GM19452 (cell line): ENCODE measurements around the gene SORBS2.

Experiments used
- ATAC-seq: cut with Tn5 transposase; IDR thresholded peaks from one replicate; pipeline ENCODE4 v1.9.1; 2021; ENCODE audit not compliant: unreplicated experiment

Gene SORBS2

DNA sequence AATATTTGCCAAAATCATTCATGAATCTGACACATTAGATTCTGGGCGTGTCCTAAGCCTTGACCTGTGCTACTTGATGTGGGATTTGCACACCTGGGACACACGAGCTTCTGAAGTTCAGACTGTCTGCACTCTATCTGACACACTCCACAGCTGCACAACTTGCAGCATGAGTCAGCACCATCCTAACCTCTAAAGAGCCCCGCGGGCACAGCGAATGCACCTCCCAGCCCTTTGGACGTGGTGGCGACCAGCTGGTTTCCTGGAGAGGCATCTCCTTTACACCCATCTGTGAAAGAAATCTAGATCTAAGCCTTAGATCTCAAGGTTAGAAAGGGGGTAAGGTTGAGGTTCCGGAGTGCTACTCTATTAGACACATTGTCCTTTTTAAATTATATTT lies 69.2 kb downstream of the SORBS2 start:
- peak; percentile 51 for ATAC-seq

DNA sequence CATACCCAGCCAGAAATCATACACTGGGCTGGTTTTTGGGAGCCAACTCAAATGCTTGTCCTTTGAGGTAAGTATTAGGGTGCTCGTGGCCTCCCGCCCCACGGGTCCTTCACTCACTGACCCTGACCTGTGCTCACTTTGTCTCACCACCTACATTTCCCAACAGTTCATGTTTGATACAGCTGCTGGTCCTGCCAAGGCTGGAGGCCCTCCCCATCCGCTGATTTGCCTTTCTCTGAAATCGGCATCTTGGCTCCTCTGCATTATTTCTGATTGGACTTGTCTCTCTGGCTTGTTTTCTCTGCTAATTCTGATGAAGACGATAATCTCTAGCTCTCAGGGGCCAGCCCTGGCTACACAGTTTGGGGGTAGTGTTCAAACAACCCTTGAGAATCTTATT lies 70.2 kb downstream of the SORBS2 start:
- no peak for ATAC-seq

DNA sequence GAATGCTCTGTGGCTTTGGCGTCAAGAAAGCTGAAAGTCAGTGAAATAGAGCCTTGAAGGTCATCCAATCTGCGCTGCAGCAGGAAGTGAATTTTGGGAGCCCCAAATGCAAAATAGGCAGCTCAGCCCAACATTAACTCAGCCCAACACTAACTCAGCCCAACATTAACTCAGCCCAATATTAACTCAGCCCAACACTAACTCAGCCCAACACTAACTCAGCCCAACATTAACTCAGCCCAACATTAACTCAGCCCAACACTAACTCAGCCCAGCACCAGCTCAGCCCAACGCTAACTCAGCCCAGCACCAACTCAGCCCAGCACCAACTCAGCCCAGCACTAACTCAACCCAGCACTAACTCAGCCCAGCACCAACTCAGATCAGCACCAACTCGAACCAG lies 71.5 kb downstream of the SORBS2 start:
- no peak for ATAC-seq

DNA sequence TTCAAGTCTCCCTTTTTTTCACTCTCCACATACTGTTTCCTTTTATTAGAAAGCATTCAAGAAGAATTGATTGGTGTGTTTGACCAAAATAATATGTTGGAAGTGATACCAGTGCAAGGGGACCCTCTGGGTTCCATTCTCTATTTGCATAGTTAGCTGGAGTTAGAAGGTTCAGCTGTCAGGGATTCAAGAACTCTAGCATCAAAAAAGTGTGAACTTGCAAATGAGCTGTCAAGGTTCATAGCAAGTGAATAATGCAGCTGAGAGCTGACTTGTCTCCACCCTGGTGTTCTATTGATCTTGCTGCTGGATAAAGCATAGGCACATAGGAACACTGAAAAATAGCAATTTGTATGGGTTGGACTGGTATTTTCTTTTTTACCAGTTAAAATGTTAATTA lies 73.2 kb downstream of the SORBS2 start:
- ATAC-seq, result peak; percentile 34

DNA sequence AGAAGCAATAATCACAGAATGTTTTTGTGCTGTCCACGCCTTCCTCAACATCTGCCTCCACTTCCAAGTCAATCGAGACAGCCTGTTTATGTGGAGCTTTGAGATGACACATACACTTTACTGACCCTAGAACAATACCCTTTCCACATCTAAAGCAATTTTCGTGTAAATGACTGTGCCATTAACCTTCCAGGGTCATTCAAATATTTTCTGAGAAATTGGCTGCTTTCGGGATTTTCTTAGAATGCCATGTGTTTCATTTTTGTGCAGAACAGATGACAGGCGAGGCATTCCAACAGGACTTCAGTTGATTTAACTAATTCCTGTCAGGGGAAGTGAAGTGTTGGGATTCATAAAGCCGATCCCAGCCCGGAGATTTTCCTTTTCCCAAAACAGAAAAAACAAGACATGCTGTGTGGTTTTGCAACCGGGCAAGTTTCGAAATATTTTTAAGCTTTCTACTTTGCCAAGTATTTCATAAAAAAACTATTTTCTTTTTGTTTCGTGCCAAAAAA lies 73.9 kb downstream of the SORBS2 start:
- ATAC-seq, result no peak

DNA sequence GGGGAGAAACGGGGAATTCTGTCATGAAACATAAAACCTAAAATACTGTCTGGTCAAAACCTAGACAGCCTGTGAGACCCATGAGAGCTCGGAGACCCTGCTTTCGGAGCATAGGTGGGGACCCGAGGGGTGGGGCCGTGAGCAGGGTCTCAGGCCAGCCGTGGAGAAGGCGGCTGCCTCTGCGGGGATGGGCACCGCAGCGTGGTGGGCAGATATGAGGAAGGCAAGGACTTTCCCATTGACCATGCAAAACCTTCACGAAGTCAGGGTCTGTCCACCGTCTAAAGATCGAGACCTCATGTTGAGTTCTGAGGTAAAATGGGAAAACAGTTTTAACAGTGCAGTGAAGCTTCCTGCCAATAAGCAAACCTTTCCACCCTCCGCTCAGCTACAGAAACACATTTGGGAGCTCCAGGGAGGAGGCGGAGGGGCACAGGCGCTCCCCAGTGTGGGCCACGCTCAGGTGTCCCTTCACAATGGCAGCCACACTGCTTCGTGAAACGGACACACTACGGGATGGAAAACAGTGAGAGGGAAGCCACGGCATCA lies 74.4 kb downstream of the SORBS2 start:
- ATAC-seq, result no peak

DNA sequence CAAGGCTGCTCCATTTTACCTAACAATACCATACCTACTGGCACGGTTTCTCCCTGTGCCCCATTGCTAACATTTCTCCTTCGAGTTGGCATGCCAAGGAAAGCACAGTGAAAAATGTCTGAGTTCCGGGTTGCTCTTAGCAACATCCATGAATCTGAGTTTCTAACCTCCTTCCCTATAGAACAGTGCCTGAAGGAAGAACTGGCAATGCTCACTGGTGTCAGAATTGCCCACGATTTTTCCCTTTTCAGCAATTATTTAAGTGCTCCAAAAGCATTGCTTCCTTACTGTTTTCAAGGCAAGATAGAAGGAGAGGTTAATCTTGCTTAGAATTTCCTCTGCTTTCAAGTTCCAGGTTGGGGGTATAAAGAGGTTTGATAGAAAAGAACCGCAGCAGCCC lies 75.1 kb downstream of the SORBS2 start:
- no peak for ATAC-seq

DNA sequence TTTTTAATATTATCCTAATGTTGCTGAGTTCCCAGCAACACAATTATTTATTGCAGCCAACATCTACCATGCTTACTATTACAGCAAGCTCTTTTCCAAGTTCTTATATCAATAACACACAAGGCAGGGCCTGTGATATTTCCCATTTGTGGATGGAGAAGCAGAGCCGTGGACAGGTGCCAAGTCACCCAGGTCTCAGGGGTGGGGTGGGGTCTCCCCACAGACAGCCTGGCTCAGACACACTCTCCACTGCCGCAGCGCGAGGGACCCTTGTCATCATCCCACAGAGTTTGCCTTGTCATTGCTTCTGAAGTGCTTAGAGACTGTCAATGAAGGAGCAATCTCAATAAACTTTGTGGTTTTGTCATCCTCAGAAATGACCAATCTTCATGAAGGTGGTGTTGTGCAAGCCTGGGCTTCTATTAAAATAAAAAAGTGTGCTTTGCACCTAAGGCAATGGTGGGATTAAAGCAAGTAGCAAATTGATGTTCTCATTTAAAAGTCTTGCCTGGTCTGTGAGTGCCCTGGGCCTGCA lies 76.1 kb downstream of the SORBS2 start:
- no peak for ATAC-seq

DNA sequence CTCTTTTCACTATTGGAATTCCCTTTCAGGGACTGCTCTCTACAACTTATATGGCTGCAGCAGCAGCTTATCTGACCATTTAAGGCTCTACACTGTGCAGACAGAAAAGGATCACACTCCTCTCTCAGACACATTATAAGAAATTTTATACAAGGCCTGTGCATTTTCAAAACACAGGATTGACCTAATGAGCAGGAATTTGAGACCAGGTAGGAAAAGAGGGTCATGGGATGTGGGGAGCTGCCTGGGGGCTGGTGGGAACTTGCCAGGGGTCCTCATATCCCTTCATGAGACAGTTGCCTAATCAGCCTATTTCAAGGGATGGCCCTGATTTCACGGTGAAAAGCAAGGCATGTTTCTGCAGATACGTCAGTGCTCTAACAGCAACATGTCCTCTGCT lies 77.1 kb downstream of the SORBS2 start:
- no peak for ATAC-seq

DNA sequence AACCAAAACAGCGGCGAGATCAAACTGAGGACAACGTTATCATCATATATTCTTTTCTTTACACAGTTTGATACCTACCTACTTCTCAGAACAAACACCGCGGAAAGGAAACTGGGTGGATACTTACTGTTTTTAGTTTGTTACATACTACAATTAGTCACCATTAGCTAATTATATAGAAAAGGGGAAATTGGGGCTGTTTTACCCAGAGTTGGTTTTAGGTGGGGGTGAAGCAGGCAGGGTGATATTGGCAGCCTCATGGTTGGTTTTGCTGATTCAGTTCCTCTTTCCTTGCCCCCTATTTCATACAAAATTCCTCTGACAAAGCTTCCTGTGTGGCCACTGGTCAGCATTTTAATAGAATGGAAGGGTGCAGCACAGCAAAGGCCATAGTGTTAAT lies 77.8 kb downstream of the SORBS2 start:
- peak; percentile 64 for ATAC-seq

DNA sequence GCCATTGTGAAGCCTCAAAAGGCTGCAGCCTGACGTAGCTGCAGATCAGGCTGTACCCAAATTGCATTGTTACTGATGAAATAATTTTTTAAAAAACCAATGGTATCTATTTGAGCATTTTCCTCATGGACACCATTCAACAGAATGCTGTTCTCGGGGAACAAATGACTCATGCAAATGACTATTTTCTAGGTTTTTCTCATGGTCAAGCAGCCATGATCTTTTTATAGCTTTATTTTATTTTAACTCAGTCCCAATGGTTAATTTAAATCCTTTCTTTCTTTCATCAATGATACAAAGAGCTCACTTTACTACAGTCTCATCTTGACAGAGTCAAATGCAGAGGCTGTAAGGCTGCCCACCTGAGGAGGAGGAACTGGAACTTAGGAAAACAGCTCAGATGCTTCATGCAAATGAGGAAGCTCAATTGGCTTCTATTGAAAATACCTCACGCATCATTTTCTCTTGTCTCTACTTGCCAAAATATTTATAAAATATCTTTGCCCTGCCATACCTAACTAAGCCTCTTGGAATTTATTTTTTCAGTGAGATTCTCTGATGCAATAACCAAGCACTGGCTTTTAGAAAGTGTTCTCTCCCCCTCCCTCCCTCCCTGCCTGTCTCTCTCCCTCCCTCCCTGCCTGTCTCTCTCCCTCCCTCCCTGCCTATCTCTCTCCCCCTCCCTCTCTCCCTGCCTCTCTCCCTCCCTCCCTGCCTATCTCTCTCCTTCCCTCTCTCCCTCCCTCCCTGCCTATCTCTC lies 81.0 kb downstream of the SORBS2 start:
- peak; percentile 48 for ATAC-seq

DNA sequence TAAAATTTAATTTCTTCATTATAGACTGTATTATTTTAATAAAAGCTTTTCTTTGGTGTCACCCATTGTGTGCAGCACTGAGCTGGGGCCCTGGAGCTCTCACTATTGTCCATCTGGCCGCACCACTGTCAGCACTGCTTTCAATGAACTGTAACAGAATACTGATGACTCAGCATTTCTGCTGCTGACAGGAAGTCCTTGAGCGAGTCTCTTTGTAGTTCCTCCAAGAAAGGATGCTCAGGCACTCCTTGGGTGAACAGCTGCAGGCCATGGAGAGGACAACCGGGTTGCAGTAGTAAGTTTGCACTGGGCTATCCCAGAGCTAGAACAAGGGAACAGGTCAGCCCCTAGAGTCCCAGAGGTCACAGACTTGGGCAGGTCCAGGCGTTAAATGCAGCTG lies 81.6 kb downstream of the SORBS2 start:
- ATAC-seq, result peak; percentile 60

DNA sequence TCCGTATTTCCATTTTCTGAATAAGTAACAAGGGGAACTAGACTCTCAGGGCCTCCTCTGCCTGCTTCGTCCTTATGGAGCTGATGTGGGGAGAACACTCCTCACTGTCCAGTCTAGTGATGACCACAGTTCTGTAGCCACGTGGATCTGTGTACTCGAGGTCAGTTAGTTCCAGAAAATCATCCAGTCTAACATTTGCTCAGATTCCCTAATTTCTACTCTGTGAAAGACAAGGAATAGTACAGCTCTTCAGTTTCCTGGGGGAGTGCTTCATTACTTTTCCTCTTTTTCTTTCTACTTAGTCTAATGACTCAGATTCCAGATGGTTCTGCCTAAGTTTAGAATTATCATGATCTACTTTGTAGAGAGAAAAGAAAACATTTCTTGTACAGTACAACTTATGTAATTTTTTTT lies 82.6 kb downstream of the SORBS2 start:
- no peak for ATAC-seq

DNA sequence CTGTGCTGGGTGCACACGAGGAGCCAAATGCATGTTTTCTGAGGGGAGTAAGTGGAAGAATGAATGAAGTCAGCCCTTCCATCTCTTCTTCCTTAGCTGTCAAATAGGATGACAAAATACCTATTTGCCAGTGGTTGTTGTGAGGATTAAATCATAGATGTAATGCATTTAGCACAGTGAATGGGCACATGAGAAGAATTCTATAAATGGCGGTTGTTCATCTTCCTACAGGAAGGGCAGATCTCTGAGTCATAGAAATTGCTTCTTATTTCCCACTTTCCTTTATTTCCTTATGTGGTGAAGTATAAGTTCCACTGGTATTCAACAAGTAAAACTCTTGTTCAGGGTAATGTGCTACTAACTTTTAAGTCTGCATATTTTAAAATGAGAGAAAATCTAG lies 83.1 kb downstream of the SORBS2 start:
- ATAC-seq, result no peak

DNA sequence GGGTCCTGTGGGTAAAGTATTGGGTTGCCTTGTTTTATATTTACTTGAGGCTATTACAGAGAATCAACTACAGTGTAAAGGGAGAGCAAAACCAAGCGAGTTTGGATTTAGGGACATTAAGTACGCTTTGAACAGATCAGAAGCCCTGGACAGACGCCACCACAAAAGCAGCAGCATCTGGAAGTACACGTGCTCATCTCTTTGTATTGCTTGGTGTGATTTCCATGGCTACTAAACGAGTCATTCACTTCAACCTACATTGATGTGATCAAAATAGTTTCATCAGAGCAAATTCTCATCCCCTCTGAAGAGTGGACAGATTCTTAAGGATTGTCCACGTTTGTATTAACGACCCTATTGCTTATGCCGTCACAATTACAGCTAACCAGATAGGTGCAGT lies 85.1 kb downstream of the SORBS2 start:
- ATAC-seq, result no peak

DNA sequence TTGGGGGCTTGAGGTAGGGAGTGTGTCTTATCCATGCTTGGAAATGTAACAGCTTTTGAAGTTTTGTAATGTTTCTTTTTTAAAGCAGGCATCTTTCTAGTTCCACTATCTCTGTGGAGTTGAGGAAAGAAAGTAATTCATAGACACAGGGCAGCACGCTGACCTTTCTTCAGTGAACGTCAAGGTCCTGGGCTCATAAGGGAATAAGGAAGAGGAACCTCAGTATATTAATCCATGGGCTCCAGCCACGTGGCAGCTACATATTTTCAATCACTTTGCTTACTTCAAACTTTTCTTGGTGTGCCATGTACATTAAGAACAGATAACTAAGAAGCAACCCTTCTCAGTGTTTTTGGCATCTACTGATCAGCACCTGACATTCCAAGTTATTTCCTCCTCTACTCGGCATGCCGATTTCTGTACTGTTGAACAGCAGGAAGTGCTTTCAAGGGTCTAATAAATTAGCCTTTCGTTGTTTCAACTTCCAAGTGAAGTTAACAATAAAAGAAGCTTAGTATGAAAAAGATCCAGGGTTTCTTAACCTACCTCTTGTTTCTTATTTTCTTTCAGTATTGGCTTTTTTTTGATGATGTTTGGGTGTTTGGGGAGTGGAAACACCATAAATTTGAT lies 88.2 kb downstream of the SORBS2 start:
- no peak for ATAC-seq

DNA sequence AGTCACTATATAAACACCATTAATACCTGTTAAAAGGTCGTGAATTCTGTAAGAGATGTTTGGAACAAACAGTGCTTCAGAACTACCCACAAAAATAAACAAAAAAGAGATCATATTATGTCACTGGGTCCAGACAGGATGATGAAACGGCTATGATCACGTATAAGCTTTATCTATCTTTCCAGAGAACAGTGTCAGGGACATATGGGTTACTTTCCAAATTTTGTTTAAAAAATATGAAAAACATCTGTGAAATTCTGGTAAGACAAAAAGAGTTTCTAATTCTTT lies 90.0 kb downstream of the SORBS2 start:
- ATAC-seq, result no peak

DNA sequence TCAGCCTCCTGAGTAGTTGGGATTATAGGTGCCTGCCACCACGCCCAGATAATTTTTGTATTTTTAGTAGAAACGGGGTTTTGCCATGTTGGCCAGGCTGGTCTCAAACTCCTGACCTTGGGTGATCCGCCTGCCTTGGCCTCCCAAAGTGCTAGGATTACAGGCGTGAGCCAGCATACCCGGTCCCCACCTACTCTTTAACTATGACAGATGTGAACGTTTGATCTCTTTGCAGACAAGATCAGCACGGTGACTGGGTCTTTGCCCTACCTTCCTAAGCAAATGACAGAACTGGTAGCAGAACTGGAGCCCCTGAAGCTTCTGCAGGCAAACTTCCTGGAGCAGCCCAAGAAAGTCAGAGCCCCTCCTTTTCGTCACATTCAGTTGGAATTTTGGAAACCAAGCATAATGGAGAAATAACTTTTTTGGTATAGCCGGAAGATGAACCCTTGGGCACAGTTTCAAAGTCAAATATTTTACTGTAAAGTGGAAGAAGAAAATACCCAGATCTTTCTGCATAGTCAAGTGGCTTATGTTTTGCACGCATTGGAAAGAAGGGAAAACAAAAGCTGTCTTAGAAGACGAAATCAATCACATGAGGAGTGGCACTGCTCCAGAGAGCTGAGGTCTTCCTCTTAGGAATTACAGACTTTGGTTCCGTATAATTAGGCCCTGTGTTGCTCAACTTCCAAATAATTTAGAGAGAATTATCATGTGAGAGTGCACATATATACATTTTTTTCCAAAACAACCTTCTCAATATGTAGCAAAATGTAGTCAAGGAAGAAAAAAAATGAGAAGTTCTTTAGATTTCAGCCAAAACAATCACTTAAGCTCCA lies 90.6 kb downstream of the SORBS2 start:
- ATAC-seq, result no peak

DNA sequence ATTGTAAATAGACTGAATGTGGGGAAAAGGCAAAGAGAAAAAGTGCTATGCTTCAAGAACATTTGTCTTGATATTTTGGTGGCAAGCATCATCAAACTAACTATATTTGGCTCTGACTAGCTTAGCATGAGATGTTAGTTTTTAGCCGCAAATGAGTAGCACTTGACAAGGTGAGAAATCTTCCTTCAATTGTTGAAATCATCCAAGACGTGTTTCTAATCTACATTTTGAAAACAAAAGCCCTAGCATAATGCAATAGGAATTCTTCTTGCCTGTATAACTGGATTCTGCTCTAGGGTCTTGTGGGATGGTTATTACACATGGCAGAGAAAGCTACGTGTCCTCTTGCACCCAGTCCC lies 92.5 kb downstream of the SORBS2 start:
- no peak for ATAC-seq

DNA sequence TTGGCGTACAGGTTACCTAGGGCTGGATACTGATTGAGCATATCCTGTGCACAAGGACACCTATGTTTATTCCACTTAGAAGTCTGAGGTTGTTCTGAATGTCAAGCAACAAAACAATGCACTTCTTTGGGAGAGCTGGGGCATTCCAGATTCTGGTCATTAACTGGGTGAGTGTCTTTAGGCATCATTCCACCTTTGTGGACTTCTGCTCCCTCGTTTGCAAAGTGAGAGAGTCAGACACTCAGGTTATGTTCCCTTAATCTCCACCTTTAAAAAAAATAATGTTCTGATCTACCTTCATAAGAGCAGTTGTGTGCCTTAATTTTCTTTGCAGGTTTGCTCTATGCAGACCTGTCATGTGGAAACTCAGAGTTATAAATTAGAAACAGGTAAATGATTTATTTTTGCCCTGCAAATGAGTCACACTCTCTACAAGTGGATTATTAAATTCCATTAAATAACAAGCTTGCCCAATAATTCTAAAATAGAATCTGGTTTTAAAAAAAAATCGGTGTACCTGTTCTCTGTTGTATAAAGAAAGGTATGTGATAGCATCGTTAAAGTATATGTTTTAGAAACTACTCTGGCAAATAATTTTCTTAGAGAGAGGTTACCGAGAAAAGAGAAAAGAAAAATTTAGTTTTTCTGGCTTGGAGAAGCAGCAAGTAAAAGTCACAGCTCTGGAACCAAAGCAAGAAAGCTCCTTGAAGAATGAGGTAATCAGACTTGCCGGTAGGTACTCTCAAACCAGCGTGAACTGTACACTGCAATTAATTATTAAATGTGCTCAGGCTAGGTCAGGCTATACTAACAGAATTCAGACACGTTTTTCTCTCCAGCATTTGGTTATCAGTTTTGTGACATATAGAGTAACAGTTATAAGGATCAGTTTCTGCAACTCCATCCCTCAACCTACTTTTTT lies 93.2 kb downstream of the SORBS2 start:
- ATAC-seq, result peak; percentile 62

DNA sequence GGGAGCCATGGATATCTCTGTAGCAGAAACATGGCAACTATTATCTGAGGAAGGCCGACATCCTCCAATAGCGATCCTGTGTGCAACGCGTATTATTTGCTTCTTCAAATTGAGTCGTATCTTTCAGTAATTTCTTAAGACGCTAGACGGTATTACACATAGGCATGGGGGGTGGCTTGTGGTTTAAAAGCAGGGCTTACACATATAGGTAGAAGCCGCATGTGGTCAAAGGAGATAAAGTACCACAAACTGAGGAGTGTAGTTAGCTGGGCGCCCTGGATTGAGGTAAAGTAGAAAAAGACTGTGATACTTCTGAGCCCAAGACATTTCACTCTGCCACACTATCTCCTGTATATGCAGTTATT lies 94.6 kb downstream of the SORBS2 start:
- ATAC-seq, result no peak
